GM18868 (cell line): ENCODE results near the gene MOCS1.
"Not testable (repeated sequence)": the region's sequence is repeated elsewhere in the genome, so short reads cannot be mapped to it uniquely, and the experiment has no call there.

ENCODE experiments used
- ATAC-seq: cut with Tn5 transposase; IDR thresholded peaks from one replicate; pipeline ENCODE4 v1.9.1; 2021; ENCODE audit warnings: mild to moderate bottlenecking, moderate library complexity; ENCODE audit not compliant: unreplicated experiment

The MOCS1 gene

GRCh38 chr6:39934131-39934757 lies at the start of gene MOCS1:
TSS of gene MOCS1 (minus strand) at chr6:39934462. CDS start at chr6:39934417, 45 bp downstream.
- no peak for ATAC-seq

DNA sequence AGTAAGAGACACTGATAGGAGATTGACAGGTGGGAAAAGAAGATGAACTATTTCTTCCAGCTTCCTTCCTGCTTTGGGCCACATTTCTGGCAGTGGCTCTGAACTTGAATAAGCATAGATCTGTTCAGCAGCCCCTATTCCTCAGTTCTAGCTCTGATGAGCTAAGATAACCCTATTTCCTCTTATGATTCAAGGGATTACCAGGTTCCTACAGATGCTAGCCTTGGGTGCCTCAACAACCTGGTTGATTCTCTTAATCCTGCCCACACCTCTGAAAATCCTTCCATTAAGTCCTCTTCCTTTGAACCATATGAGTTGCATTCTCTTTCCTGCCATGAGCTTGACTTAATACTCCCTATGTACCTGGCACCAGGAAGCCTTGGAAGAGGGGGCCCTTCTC lies 49.8 kb upstream of the MOCS1 start:
- ATAC-seq = no peak

DNA sequence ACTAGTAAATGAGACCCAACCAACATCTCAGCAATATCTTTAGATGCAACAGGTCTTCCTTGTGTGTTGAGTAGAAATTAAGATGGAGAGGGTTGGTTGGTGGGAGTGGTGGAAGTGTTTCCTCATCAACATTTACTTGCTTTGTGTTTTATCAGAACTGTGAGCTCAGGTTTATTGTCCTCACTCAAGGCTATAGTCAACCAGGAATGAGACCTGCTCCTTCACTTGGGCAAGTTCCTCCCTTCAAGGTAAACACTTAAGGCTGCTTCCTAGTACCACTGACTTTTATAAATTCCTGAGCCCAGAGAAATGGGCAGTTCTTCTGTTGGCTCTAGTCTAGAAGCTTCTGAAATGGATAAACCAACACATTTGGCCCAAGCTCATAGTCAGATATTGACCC lies 48.9 kb upstream of the MOCS1 start:
- no peak for ATAC-seq

- ATAC-seq = no peak
Measured at GRCh38 chr6:39982720-39983119, 48.5 kb upstream of the MOCS1 start.

- ATAC-seq = no peak
Measured at GRCh38 chr6:39980839-39981580, 46.7 kb upstream of the MOCS1 start.

GRCh38 chr6:39979461-39980328 lies 45.4 kb upstream of the MOCS1 start:
- no peak for ATAC-seq

DNA sequence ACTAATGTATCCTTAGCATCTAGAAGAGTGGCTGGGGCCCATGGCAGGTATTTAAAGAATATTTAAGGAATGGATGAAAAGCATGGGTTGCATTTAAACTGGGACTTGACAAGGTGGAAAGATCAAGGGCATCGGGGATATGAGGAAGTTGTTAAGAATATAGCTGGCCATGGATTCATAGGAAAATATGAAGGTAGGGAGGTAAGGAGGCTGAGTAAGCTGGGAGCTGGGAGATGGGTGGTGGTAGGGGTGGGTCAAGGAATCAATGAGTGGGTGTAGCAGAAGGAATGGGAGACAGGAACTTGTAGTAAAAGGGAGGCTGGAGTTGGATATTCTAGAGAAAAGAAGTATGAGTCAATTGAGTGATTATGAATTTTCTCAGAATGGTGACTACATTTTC lies 44.0 kb upstream of the MOCS1 start:
- ATAC-seq = no peak

DNA sequence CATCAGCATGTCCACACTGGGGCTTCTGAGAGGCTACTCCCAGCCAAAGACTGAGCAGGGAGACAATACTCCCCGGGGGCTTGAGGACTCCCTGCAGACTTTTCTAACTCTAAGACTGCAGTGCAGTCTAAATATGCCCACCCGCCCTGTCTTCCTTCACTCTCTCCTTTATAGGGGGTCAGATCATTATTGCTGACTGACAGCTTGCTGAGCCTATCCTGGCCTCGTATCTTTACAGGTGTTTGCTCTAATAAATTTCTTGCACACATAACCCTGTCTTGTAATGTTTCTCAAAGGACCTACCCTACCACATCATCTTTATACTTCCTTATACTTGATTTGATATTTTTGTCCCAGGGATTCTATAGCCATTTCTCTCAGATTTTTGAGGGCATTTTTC lies 39.4 kb upstream of the MOCS1 start:
- no peak for ATAC-seq

DNA sequence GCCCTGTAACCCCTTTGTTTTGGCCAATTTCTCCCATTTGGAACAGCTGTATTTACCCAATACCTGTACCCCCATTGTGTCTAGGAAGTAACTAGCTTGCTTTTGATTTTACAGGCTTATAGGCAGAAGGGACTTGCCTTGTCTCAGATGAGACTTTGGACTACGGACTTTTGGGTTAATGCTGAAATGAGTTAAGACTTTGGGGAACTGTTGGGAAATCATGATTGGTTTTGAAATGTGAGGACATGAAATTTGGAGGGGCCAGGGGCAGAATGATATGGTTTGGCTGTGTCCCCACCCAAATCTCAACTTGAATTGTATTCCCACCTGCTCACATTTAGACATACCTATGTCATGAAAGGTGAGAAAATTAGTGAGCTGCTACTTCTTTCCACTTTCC lies 38.5 kb upstream of the MOCS1 start:
- ATAC-seq = not testable (repeated sequence)

DNA sequence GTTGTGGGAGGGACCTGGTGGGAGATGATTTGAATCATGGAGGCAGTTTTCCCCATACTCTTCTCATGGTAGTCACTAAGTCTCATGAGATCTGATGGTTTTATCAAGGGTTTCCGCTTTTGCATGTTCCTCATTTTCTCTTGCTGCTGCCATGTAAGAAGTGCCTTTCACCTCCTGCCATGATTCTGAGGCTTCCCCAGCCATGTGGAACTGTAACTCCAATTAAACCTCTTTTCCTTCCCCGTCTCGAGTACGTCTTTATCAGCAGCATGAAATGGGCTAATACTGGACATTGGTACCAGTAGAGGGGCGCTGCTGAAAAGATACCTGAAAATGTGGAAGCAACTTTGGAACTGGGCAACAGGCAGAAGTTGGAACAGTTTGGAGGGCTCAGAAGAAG lies 36.9 kb upstream of the MOCS1 start:
- not testable (repeated sequence) for ATAC-seq

DNA sequence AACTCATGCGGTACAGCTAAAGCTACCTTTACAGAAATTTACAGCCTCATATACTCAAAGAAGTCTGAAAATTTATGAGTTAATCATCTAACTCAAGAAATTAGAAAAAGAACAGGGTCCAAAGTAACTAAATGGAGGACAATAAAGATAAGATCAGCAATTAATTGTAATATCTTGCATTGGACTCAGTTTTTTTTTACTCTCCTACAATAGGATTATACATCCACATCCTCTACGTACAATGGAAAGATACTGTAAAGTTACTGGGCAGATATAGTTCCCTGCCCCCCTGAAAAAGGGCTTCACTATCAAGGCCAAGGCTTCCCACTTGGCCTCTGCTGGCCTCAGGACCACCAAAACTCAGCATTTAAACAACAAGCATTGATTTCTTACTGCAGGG lies 31.5 kb upstream of the MOCS1 start:
- ATAC-seq = no peak

- ATAC-seq = no peak
Measured at GRCh38 chr6:39964530-39964929, 30.3 kb upstream of the MOCS1 start.

DNA sequence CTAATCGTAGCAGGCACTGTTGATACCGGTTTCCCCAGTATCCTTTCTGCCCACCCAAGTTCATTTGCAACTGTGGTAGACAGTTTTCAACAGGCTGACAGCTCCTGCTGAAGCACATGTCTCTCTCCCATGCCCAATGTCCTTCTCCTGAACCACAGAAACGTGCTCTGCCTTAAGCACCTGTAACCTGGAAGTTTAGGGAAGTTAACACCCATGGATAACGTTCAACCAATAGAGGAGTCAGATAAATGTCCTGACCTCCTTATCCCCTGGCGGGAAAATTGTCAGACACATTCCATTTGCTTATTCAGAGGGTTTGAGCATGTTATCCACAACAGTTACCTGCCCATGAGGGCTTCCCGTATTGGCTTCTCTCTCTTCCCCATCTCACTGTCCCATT lies 29.8 kb upstream of the MOCS1 start:
- ATAC-seq = no peak

DNA sequence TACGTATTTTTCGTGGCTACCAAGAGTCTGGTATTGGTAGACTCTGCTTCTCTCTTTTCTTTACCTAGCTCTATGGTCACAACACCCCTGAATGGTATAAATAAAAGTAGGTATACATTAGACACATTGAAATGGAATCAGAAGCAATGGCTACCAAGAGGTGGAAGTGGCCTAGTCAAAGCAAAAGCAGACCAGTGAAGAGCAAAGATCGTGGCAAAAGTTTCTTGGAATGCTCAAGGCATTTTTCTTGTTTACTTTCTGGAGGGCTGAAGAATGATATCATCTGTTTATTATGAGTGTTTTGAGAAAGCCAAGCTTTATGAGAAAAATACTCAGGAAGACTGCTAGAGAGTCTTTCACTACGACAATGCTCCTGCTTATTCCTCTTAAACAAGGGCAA lies 28.6 kb upstream of the MOCS1 start:
- no peak for ATAC-seq

DNA sequence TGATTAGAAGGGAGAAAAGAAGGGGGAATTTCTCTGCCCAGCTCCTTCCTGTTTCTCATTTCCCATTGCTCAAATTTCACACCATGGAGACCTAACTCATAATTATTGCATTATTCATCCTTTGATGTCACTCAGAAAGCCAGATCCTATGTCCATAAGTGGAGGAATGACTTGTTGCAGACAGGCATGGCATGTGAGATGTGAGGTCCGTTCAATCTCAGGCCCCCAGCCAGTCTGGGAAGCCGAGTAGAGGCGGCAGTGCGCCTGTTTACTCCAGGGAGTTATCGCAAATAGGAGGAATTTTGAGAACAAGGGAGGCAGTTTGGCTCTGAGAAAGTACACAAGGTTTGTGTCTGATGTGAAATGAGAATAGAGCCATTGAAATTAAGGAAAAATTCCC lies 26.9 kb upstream of the MOCS1 start:
- ATAC-seq = no peak

DNA sequence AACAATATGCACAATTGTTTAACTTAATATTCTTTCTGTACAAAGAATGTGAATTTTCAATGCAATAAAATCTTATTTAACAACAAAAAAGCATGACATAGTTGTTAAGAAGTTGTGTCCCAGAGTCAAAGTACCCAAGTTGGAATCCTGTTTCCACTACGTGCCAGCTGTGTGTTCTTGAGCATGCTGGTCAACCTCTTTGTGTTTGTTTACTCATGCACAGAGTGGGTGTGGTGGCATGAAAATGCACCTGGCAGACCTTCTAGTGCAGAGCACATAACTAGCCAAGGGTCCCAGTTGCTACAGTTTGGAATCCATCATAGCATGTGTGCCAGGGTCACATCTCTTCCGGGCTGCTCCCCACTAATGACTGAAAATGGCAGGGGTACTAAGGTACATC lies 24.7 kb upstream of the MOCS1 start:
- ATAC-seq = no peak

GRCh38 chr6:39956936-39957335 lies 22.7 kb upstream of the MOCS1 start:
- ATAC-seq = no peak

DNA sequence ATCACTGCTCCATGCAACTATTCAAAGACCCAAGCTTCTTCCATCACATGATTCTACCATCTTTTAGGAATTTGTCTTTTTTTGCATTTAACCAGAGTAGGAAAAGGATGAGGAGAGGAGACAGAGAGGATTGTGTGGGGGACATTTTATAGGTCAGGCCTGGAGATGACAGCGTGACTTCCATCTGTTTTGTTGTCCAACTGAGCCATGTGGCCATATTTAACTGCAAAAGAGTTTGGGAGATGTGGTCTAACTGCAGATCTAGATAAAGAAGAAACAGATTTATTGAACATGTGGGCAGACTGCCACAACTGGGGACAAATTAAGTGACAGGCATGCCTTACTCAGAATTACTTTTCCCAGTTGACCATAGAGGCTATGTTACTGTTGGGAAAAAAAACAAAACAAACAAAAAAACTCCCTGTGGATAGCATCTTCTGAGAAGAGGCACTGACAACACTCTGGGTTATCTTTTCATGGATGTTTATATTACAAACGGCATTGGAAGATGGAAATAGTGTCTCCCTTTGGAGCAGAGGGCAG lies 18.9 kb upstream of the MOCS1 start:
- no peak for ATAC-seq

DNA sequence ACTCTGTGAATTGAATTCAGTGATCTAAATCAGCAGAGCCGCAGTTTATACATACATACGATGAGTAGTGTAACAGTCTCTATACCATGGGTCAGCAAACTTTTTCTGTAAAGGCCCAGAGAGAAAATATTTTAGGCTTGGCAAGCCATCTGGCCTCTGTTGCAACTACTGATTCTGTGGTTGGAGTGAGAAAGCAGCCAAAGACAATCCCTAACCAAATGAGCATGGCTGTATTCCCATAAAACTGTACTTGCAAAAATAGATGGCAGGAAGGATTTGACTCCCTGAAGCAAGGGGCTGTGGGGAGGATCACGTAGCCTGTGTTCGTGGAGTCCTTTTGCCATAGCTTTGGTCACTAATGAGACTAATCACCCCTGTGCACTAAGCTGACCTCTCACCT lies 17.9 kb upstream of the MOCS1 start:
- no peak for ATAC-seq

DNA sequence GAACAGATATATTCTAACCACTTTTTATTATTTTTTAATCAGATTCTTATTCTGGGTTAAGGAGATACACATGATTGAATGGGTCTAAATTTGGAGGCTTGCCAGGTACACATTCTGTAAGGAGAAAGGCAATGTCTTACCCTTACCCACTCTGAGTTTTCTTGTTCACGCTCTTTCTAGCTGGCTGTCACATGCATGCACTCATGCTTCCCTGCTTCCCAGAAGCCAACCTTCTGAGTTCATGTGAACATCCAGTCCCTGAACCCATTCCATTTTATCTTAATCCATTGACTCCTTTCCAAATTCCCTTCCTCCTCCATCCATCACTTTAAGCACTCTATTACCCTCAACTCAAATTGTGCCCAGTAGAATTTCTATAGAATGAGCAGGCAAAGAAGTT lies 17.5 kb upstream of the MOCS1 start:
- ATAC-seq = no peak

DNA sequence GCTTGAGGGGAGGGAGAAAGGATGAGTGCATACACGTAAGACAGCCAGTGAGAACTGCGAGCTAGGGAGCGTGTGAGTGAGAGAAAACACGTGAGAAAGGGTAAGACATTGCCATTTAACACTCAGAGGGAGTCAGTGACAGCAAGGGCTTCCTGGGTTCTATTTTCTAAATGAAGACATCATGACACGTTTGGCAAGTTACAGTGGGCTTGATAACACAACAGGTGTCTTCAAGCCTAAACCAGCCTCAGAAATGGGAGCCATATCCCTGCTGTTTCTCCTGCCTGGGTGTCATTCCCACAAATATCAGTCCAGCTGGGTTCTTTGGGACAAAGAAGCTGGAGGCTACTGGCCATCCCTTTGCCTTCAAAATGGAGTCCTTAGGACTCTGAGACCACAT lies 16.9 kb upstream of the MOCS1 start:
- no peak for ATAC-seq
